ENCODE data around the gene CDRT4. TPM values are rescaled to one million over a fixed set of nuclear protein-coding genes. Genes with fewer than 3 reads are reported as not detected.

CDRT4 gene
- total and polyA plus RNA-seq, 2 donors (not counting 3 experiments of a cell fraction or from before 2014, with no cell fraction given), result 11.5 to 13.6 TPM

DNA sequence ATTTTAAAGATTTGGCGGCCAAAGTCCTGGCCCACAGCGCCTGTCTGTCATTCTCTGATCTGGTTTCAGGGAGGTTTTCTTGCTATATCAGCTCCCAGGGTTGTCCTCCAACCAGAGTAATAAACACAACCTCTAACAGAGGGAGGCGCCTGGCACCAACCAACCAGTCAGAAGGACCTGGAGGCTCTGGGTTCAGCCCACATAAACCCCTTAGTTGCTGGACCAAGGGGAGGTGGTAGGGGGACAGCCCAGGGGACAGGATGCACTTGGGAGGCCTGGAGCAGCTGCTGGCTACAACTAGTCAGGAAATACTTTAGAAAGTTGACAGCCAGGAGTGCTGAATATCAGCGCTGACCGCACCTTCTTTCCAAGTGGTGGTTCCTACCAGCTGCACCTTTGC is 41.7 kb upstream of the CDRT4 start:
- DNase-seq (ENCODE audit: low read depth, low spot score) (no peak), FAIRE-seq (no peak)
- H3K79me2 ChIP-seq (ENCODE audit: control insufficient read depth, insufficient read depth, low read length), result no peaks in the 10 kb centered on the region
- no peaks in the 10 kb centered on the region for H3K27me3 ChIP-seq (ENCODE audit: control insufficient read depth in 2 of 2, insufficient read depth in 2 of 2, low read length in 2 of 2)
- H3K9me1 ChIP-seq (replicated peaks; ENCODE audit: control insufficient read depth, extremely low read depth, insufficient read depth, low read length), result no peaks in the 10 kb centered on the region
- no TSS peak for BruUV-seq (replicated peaks)
- ChIA-PET POLR2A (no interaction called here), CTCF (interaction anchor here (1.3 kb wide), 1 partner anchor 251 kb away, joined by 5 read pairs; no protein-coding TSS in a partner anchor)
- no peak overlapping the region for H3K27ac ChIP-seq (ENCODE audit: insufficient read depth, low read depth, low read length)
- H3K4me3 ChIP-seq (replicated peaks in 1 of 3; ENCODE audit: insufficient read depth in 1 of 3, low read depth in 1 of 3, low read length in 3 of 3), result no peak overlapping the region
- dilution Hi-C loops (cut with MboI; ENCODE audit: extremely low pct_ligation_motif_present, low sequenced_read_pairs), result no loop called here
- H3K9me3 ChIP-seq (replicated peaks; ENCODE audit: control insufficient read depth, insufficient read depth, low read length), result no peaks in the 10 kb centered on the region
- peaks cover 15% of the 10 kb centered on the region for H3K4me1 ChIP-seq (ENCODE audit: control insufficient read depth, extremely low read depth, insufficient read depth, low read length)
- no peaks in the 10 kb centered on the region for H3K36me3 ChIP-seq (ENCODE audit: control insufficient read depth in 2 of 2, extremely low read depth in 1 of 2, insufficient read depth in 2 of 2, low read length in 2 of 2)
- intact Hi-C loops (cut with micrococcal nuclease), result no loop called here
- no peak overlapping the region for H2AFZ ChIP-seq (ENCODE audit: low read depth, low read length)
- no peak overlapping the region for H3K9ac ChIP-seq (replicated peaks; ENCODE audit: extremely low read depth, insufficient read depth, low read length)
- H3K4me2 ChIP-seq (ENCODE audit: insufficient read depth, low read length), result no peak overlapping the region
- TF ChIP-seq EZH2 (IDR thresholded peaks at IDR 0.05; ENCODE audit: borderline replicate concordance, low read depth, low read length, severe bottlenecking), result no peak
- TF ChIP-seq, protein P1, sequence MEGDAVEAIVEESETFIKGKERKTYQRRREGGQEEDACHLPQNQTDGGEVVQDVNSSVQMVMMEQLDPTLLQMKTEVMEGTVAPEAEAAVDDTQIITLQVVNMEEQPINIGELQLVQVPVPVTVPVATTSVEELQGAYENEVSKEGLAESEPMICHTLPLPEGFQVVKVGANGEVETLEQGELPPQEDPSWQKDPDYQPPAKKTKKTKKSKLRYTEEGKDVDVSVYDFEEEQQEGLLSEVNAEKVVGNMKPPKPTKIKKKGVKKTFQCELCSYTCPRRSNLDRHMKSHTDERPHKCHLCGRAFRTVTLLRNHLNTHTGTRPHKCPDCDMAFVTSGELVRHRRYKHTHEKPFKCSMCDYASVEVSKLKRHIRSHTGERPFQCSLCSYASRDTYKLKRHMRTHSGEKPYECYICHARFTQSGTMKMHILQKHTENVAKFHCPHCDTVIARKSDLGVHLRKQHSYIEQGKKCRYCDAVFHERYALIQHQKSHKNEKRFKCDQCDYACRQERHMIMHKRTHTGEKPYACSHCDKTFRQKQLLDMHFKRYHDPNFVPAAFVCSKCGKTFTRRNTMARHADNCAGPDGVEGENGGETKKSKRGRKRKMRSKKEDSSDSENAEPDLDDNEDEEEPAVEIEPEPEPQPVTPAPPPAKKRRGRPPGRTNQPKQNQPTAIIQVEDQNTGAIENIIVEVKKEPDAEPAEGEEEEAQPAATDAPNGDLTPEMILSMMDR (IDR thresholded peaks at IDR 0.05; ENCODE audit: extremely low read depth in 1 of 2, insufficient read depth in 1 of 2, low read depth in 1 of 2, low read length in 2 of 2), result no peak
- TF ChIP-seq FOS (IDR thresholded peaks at IDR 0.05; ENCODE audit: borderline replicate concordance, insufficient read depth, low read length), result no peak
- no peak for TF ChIP-seq POLR2A (IDR thresholded peaks at IDR 0.05; ENCODE audit: low read depth, low read length)
- no peak for TF ChIP-seq GATA2 (IDR thresholded peaks at IDR 0.05; ENCODE audit: insufficient read depth, insufficient read length, low read depth, low read length)
- TF ChIP-seq, protein P2, sequence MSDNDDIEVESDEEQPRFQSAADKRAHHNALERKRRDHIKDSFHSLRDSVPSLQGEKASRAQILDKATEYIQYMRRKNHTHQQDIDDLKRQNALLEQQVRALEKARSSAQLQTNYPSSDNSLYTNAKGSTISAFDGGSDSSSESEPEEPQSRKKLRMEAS (IDR thresholded peaks at IDR 0.05; ENCODE audit: insufficient read depth, insufficient read length), result no peak
- TF ChIP-seq MYC (IDR thresholded peaks at IDR 0.05; ENCODE audit: low read depth, low read length), result no peak
- no peak for TF ChIP-seq JUN (IDR thresholded peaks at IDR 0.05; ENCODE audit: borderline replicate concordance, insufficient read depth, insufficient read length, low read depth)
- no peak for TF ChIP-seq POLR2AphosphoS5 (IDR thresholded peaks at IDR 0.05; ENCODE audit: insufficient read depth, low read depth, low read length)
- H4K20me1 ChIP-seq (replicated peaks; ENCODE audit: control insufficient read depth, extremely low read depth, insufficient read depth, low read length), result no peaks in the 10 kb centered on the region

Data from endothelial cell of umbilical vein (primary cell).